ENCODE data around the gene RIPOR2.

RIPOR2 gene

DNA sequence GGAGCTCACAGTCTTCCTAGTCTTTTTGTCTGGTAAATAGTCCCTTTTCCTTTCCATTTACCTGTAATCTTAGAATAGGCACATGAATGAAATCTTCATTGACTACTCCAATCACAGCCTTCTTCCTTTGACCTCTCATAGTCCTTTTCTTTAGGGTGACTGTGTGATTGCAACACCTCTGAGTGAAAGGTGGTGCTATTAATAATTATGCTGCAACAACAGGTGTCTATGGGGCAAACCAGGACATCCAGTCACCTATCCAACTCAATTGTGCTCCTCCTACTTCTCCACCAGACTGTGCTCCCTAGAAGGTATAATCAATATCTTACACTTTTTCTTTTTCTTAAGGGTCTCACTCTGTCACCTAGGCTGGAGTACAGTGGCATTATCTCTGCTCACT is 29.4 kb downstream of the RIPOR2 start:
- H3K4me1 ChIP-seq (ENCODE audit: control insufficient read depth, insufficient read depth, low read length) = peaks cover 32% of the 10 kb centered on the region
- peaks cover 23% of the 10 kb centered on the region for H3K27me3 ChIP-seq (ENCODE audit: control insufficient read depth, insufficient read depth, low read length, poor library complexity, severe bottlenecking)
- no peak overlapping the region for H3K4me3 ChIP-seq (ENCODE audit: insufficient read depth, low read depth, low read length)
- no peaks in the 10 kb centered on the region for H3K9me3 ChIP-seq (ENCODE audit: control insufficient read depth, low read length)
- H3K36me3 ChIP-seq (ENCODE audit: control insufficient read depth, insufficient read depth, low read length) = no peaks in the 10 kb centered on the region
- H3K27ac ChIP-seq (ENCODE audit: insufficient read depth, low read depth, low read length, poor library complexity, severe bottlenecking) = no peak overlapping the region

- H3K36me3 ChIP-seq (ENCODE audit: control insufficient read depth, insufficient read depth, low read length) = no peaks in the 10 kb centered on the region
- H3K27me3 ChIP-seq (ENCODE audit: control insufficient read depth, insufficient read depth, low read length, poor library complexity, severe bottlenecking) = peaks cover 14% of the 10 kb centered on the region
- WGBS, 2 experiments = 85 to 92% methylated on average over 3 of the region's 3 CpGs
- H3K27ac ChIP-seq (ENCODE audit: insufficient read depth, low read depth, low read length, poor library complexity, severe bottlenecking) = no peak overlapping the region
- H3K4me3 ChIP-seq (ENCODE audit: insufficient read depth, low read depth, low read length) = no peak overlapping the region
- H3K9me3 ChIP-seq (ENCODE audit: control insufficient read depth, low read length) = no peaks in the 10 kb centered on the region
- peaks cover 29% of the 10 kb centered on the region for H3K4me1 ChIP-seq (ENCODE audit: control insufficient read depth, insufficient read depth, low read length)
Measured at GRCh38 chr6:24905483-24905882, 30.3 kb downstream of the RIPOR2 start.

DNA sequence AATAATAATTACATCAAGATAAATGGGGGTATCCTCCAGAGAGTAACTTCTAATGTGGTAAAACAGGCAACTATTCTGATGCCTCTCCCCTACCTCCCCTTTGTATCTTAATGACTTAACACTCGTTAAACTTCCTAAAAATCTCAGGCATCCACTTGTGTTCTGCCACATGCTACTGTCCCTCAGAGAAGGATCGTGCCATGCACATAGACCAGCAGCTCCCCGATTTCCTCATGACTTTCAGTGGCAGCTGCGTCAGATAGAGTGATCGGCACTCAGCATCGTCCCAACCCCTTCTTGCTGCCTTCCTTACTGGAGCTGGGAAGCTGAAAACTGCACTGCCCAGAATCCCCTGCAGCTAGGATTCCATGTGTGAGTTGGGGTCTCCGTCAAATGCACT is 32.1 kb downstream of the RIPOR2 start:
- WGBS, 2 experiments = 93% methylated on average over 7 of the region's 7 CpGs
- Histone ChIP-seq H3K4me1 (ENCODE audit: control insufficient read depth, insufficient read depth, low read length) (peaks cover 12% of the 10 kb centered on the region), H3K27ac (ENCODE audit: insufficient read depth, low read depth, low read length, poor library complexity, severe bottlenecking) (no peak overlapping the region), H3K4me3 (ENCODE audit: insufficient read depth, low read depth, low read length) (no peak overlapping the region), H3K27me3 (ENCODE audit: control insufficient read depth, insufficient read depth, low read length, poor library complexity, severe bottlenecking) (no peaks in the 10 kb centered on the region), H3K9me3 (ENCODE audit: control insufficient read depth, low read length) (no peaks in the 10 kb centered on the region), H3K36me3 (ENCODE audit: control insufficient read depth, insufficient read depth, low read length) (no peaks in the 10 kb centered on the region)

- 92 to 93% methylated on average over 1 of the region's 1 CpG for WGBS, 2 experiments
- peaks cover 3% of the 10 kb centered on the region for H3K4me1 ChIP-seq (ENCODE audit: control insufficient read depth, insufficient read depth, low read length)
- no peak overlapping the region for H3K4me3 ChIP-seq (ENCODE audit: insufficient read depth, low read depth, low read length)
- H3K27me3 ChIP-seq (ENCODE audit: control insufficient read depth, insufficient read depth, low read length, poor library complexity, severe bottlenecking) = no peaks in the 10 kb centered on the region
- no peaks in the 10 kb centered on the region for H3K36me3 ChIP-seq (ENCODE audit: control insufficient read depth, insufficient read depth, low read length)
- no peaks in the 10 kb centered on the region for H3K9me3 ChIP-seq (ENCODE audit: control insufficient read depth, low read length)
- no peak overlapping the region for H3K27ac ChIP-seq (ENCODE audit: insufficient read depth, low read depth, low read length, poor library complexity, severe bottlenecking)
Measured at GRCh38 chr6:24902782-24903181, 33.0 kb downstream of the RIPOR2 start.

GRCh38 chr6:24901698-24902328 is 33.9 kb downstream of the RIPOR2 start:
- H3K4me3 ChIP-seq (ENCODE audit: insufficient read depth, low read depth, low read length) = no peak overlapping the region
- H3K27ac ChIP-seq (ENCODE audit: insufficient read depth, low read depth, low read length, poor library complexity, severe bottlenecking) = no peak overlapping the region
- WGBS, 2 experiments = 93 to 97% methylated on average over 9 of the region's 9 CpGs
- H3K4me1 ChIP-seq (ENCODE audit: control insufficient read depth, insufficient read depth, low read length) = no peaks in the 10 kb centered on the region
- no peaks in the 10 kb centered on the region for H3K9me3 ChIP-seq (ENCODE audit: control insufficient read depth, low read length)
- H3K36me3 ChIP-seq (ENCODE audit: control insufficient read depth, insufficient read depth, low read length) = no peaks in the 10 kb centered on the region
- H3K27me3 ChIP-seq (ENCODE audit: control insufficient read depth, insufficient read depth, low read length, poor library complexity, severe bottlenecking) = no peaks in the 10 kb centered on the region

GRCh38 chr6:24900917-24901697 is 34.7 kb downstream of the RIPOR2 start:
- no peak overlapping the region for H3K4me3 ChIP-seq (ENCODE audit: insufficient read depth, low read depth, low read length)
- no peaks in the 10 kb centered on the region for H3K36me3 ChIP-seq (ENCODE audit: control insufficient read depth, insufficient read depth, low read length)
- WGBS, 2 experiments = 89 to 90% methylated on average over 4 to 6 of the region's 6 CpGs
- H3K27ac ChIP-seq (ENCODE audit: insufficient read depth, low read depth, low read length, poor library complexity, severe bottlenecking) = no peak overlapping the region
- no peaks in the 10 kb centered on the region for H3K9me3 ChIP-seq (ENCODE audit: control insufficient read depth, low read length)
- no peaks in the 10 kb centered on the region for H3K27me3 ChIP-seq (ENCODE audit: control insufficient read depth, insufficient read depth, low read length, poor library complexity, severe bottlenecking)
- no peaks in the 10 kb centered on the region for H3K4me1 ChIP-seq (ENCODE audit: control insufficient read depth, insufficient read depth, low read length)

DNA sequence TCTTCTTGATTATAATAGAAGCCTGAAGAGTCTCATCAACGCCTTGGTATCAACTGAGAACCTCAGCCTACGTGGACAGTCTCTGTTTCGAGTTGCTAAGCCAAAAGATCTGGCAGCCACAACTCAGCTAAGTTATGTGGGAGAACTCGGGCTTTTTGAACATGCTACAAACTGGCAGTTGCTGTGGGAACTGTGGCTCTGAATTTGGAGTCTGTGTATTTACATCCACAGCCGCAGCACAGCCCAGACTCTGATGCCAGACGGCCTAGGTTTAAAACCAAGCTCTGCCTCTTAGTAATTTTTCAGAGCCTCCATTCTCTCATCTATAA is 35.8 kb downstream of the RIPOR2 start:
- Histone ChIP-seq H3K9me3 (ENCODE audit: control insufficient read depth, low read length) (no peaks in the 10 kb centered on the region), H3K4me3 (ENCODE audit: insufficient read depth, low read depth, low read length) (no peak overlapping the region), H3K36me3 (ENCODE audit: control insufficient read depth, insufficient read depth, low read length) (no peaks in the 10 kb centered on the region), H3K4me1 (ENCODE audit: control insufficient read depth, insufficient read depth, low read length) (no peaks in the 10 kb centered on the region), H3K27ac (ENCODE audit: insufficient read depth, low read depth, low read length, poor library complexity, severe bottlenecking) (no peak overlapping the region), H3K27me3 (ENCODE audit: control insufficient read depth, insufficient read depth, low read length, poor library complexity, severe bottlenecking) (no peaks in the 10 kb centered on the region)
- WGBS, 2 experiments = 92 to 93% methylated on average over 5 to 6 of the region's 6 CpGs

DNA sequence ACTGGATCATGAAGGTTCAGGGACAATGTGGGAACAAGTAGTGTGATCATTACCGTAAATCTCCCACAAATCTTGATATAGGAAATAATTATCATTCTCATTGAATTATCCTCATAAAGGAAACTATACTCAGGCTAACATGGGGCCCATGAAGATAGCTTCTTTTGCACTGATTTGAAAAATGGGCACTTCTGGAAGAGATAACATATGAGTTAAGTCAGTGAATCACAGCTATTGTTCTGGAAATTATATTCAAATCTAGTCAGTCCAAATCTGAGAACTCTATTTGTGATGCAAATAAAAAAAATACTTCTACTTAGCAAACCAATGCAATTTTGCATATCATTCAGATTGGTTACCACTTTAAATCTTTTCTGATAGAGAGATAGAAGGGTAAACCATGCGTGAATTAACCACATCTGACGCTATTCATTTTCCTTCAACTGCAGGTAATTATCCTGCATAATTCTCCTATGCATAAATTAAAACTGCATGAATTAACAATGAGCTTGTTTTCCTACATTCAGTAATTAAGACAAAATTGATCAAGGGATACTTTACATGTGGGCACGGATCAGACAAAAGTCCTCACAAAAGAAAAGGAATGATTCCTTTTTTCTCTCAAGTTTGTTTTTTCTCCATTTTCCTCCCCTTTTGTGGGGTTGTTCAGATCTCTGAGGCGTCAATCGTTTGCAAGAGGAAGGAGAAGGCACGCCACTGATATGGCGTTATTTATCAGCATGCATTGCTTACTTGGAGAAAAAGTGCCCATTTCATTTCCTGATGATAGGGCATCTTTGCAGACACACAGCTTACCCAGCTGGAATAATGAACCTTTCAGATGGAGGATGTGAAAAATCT is 36.4 kb downstream of the RIPOR2 start:
- Histone ChIP-seq H3K27ac (ENCODE audit: insufficient read depth, low read depth, low read length, poor library complexity, severe bottlenecking) (no peak overlapping the region), H3K4me1 (ENCODE audit: control insufficient read depth, insufficient read depth, low read length) (no peaks in the 10 kb centered on the region), H3K27me3 (ENCODE audit: control insufficient read depth, insufficient read depth, low read length, poor library complexity, severe bottlenecking) (no peaks in the 10 kb centered on the region), H3K36me3 (ENCODE audit: control insufficient read depth, insufficient read depth, low read length) (no peaks in the 10 kb centered on the region), H3K4me3 (ENCODE audit: insufficient read depth, low read depth, low read length) (no peak overlapping the region), H3K9me3 (ENCODE audit: control insufficient read depth, low read length) (no peaks in the 10 kb centered on the region)
- 94 to 95% methylated on average over 7 of the region's 8 CpGs for WGBS, 2 experiments

GRCh38 chr6:24898676-24899075 is 37.1 kb downstream of the RIPOR2 start:
- Histone ChIP-seq H3K27me3 (ENCODE audit: control insufficient read depth, insufficient read depth, low read length, poor library complexity, severe bottlenecking) (no peaks in the 10 kb centered on the region), H3K4me1 (ENCODE audit: control insufficient read depth, insufficient read depth, low read length) (no peaks in the 10 kb centered on the region)

GRCh38 chr6:24897186-24897585 is 38.6 kb downstream of the RIPOR2 start:
- no peaks in the 10 kb centered on the region for H3K9me3 ChIP-seq (ENCODE audit: control insufficient read depth, low read length)
- H3K4me1 ChIP-seq (ENCODE audit: control insufficient read depth, insufficient read depth, low read length) = no peaks in the 10 kb centered on the region
- H3K27me3 ChIP-seq (ENCODE audit: control insufficient read depth, insufficient read depth, low read length, poor library complexity, severe bottlenecking) = no peaks in the 10 kb centered on the region
- no peak overlapping the region for H3K4me3 ChIP-seq (ENCODE audit: insufficient read depth, low read depth, low read length)
- H3K36me3 ChIP-seq (ENCODE audit: control insufficient read depth, insufficient read depth, low read length) = no peaks in the 10 kb centered on the region
- no peak overlapping the region for H3K27ac ChIP-seq (ENCODE audit: insufficient read depth, low read depth, low read length, poor library complexity, severe bottlenecking)
- WGBS, 2 experiments = 91 to 92% methylated on average over 6 of the region's 6 CpGs

More at GRCh38 chr6:24898676-24899075, 37.1 kb downstream of the RIPOR2 start:
- Histone ChIP-seq H3K27ac (ENCODE audit: insufficient read depth, low read depth, low read length, poor library complexity, severe bottlenecking) (no peak overlapping the region), H3K36me3 (ENCODE audit: control insufficient read depth, insufficient read depth, low read length) (no peaks in the 10 kb centered on the region), H3K4me3 (ENCODE audit: insufficient read depth, low read depth, low read length) (no peak overlapping the region), H3K9me3 (ENCODE audit: control insufficient read depth, low read length) (no peaks in the 10 kb centered on the region)
- WGBS, 2 experiments = 38 to 42% methylated on average over 1 of the region's 1 CpG

All from ectodermal cell (in vitro differentiated cells).